Measurements from ENCODE around the gene TTYH2. TPM values are rescaled to one million over a fixed set of nuclear protein-coding genes. Genes with fewer than 3 reads are reported as not detected.

Gene TTYH2
- 0.32 and 0.82 TPM in 2 replicates for total RNA-seq

GRCh38 chr17:74212913-74213791 lies at the start of gene TTYH2:
TTYH2 (plus strand) TSS chr17:74213571; CDS start chr17:74213588, 17 bp downstream.

GRCh38 chr17:74203439-74204240 lies 9.7 kb upstream of the TTYH2 start, which contains the start of gene RPL38:
RPL38 (plus strand) TSS chr17:74203678; CDS start chr17:74203956, 278 bp downstream.

GRCh38 chr17:74274060-74274708 lies 60.8 kb downstream of the TTYH2 start, which contains the start of gene DNAI2:
DNAI2 (plus strand) TSS chr17:74274234; CDS start chr17:74281818, 7,584 bp downstream.

Other genes with a start within 250 kb of the TTYH2 start
- gene RPL38, start 9.9 kb upstream of the TTYH2 start, total RNA-seq = 1,871 and 3,067 TPM in 2 replicates
- gene DNAI2, start 60.7 kb downstream of the TTYH2 start, total RNA-seq = not detected in 2 replicates
- 5.0 and 11.3 TPM in 2 replicates for gene KIF19, start 112.7 kb downstream of the TTYH2 start, total RNA-seq
- gene BTBD17, start 148.3 kb downstream of the TTYH2 start, total RNA-seq = under 0.01 TPM in 1 of 2 replicates, not detected in the other
- 0.16 and 0.19 TPM in 2 replicates for gene GPR142, start 153.9 kb downstream of the TTYH2 start, total RNA-seq
- 0.19 and 0.49 TPM in 2 replicates for gene GPRC5C, start 218.5 kb downstream of the TTYH2 start, total RNA-seq